IMR-90 (cell line): ENCODE data around the gene GTF3C4.

Source experiments
- BHLHE40 ChIP-seq: fragments of 150-350 bp; IDR thresholded peaks from 2 replicates; pipeline ENCODE4 v1.6.1; 2016; ENCODE audit warnings: mild to moderate bottlenecking, low read depth, low read length
- CTCF ChIP-seq: conservative IDR thresholded peaks from 2 replicates; pipeline ENCODE4 v1.5.1; 2012; ENCODE audit warnings: mild to moderate bottlenecking, low read depth, low read length, improper control_type of control experiment
- MAFK ChIP-seq: IDR thresholded peaks from 2 replicates; pipeline ENCODE4 v1.6.1; 2012; ENCODE audit warnings: low read depth, low read length, improper control_type of control experiment
- NFE2L2 ChIP-seq: fragments of 150-350 bp; IDR thresholded peaks from 2 replicates; pipeline ENCODE4 v1.6.1; 2016; ENCODE audit warnings: low read depth, mild to moderate bottlenecking, low read length
- POLR2A ChIP-seq: IDR thresholded peaks from 2 replicates; pipeline ENCODE4 v1.6.1; 2012; ENCODE audit warnings: mild to moderate bottlenecking, low read depth, low read length
- USF2 ChIP-seq: fragments of 150-350 bp; IDR thresholded peaks from 2 replicates; pipeline ENCODE4 v1.6.1; 2017; ENCODE audit warnings: mild to moderate bottlenecking, antibody characterized with exemption, low read length, low read depth

- no peak for TF ChIP-seq POLR2A
- no peak for TF ChIP-seq NFE2L2
- no peak for TF ChIP-seq CTCF
- no peak for TF ChIP-seq USF2
- no peak for TF ChIP-seq MAFK
- no peak for TF ChIP-seq BHLHE40
These were observed 14.0 kb upstream of the GTF3C4 start for GRCh38 chr9:132656299-132656698.
